IMR-90 (cell line): ENCODE results near the gene KLHL29. TPM values are rescaled to one million over a fixed set of nuclear protein-coding genes. Genes with fewer than 3 reads are reported as not detected.

Source experiments
- ATAC-seq: fragments of 200-7000 bp; cut with Tn5 transposase; 2 replicates; pipeline ENCODE4 v1.9.1; 2020; ENCODE audit warnings: low read depth, mild to moderate bottlenecking, moderate library complexity
- BruUV-seq: library from RNA; stranded (reverse); fragments of 400-500 nt; replicated peaks from 2 replicates; lab custom pipeline; 2021; lab: Mats Ljungman, UMichigan
- CTCF ChIA-PET: fragments of 300-600 bp; formaldehyde crosslinking; extraction: SDS; loops from one replicate; lab custom pipeline; 2021; ENCODE audit warnings: antibody characterized with exemption; lab: Yijun Ruan, JAX
- POLR2A ChIA-PET: fragments of 300-600 bp; sonication (Branson Sonifier 250); formaldehyde crosslinking; loops from one replicate; lab custom pipeline; 2022; ENCODE audit warnings: antibody characterized with exemption; ENCODE audit not compliant: unreplicated experiment; lab: Charles Lee
- DNase-seq: peaks from one replicate; pipeline ENCODE4 v3.0.0; 2013
- H2AFZ ChIP-seq: replicated peaks from 2 replicates; pipeline ENCODE3; 2013; ENCODE audit warnings: low read length, mild to moderate bottlenecking; ENCODE audit not compliant: poor library complexity
- H2AK5ac ChIP-seq: 2 replicates; pipeline ENCODE4 v1.6.1; 2013; ENCODE audit warnings: low read depth, low read length, inconsistent platforms
- H2AK9ac ChIP-seq: replicated peaks from 2 replicates; pipeline ENCODE3; 2013; ENCODE audit warnings: mild to moderate bottlenecking, low read depth, low read length, moderate library complexity; ENCODE audit not compliant: poor library complexity
- H2BK120ac ChIP-seq: 2 replicates; pipeline ENCODE4 v1.6.1; 2013; ENCODE audit warnings: low read depth, low read length, inconsistent platforms
- H2BK15ac ChIP-seq: 3 replicates; pipeline ENCODE4 v1.6.1; 2013; ENCODE audit warnings: low read depth, low read length, inconsistent platforms
- H2BK20ac ChIP-seq: 2 replicates; pipeline ENCODE4 v1.6.1; 2013; ENCODE audit warnings: low read depth, mild to moderate bottlenecking, inconsistent platforms, low read length, moderate library complexity
- H2BK5ac ChIP-seq: 2 replicates; pipeline ENCODE4 v1.6.1; 2013; ENCODE audit warnings: mild to moderate bottlenecking, low read depth, low read length, inconsistent platforms; ENCODE audit not compliant: poor library complexity, severe bottlenecking
- H3K14ac ChIP-seq: replicated peaks from 2 replicates; pipeline ENCODE4 v1.6.1; 2013; ENCODE audit warnings: low read depth, low read length, inconsistent platforms
- H3K18ac ChIP-seq: 2 replicates; pipeline ENCODE4 v1.6.1; 2013; ENCODE audit warnings: low read depth, low read length, control low read depth
- H3K23ac ChIP-seq: 2 replicates; pipeline ENCODE4 v1.6.1; 2013; ENCODE audit warnings: low read depth, low read length, inconsistent platforms
- H3K27ac ChIP-seq: 2 replicates; pipeline ENCODE4 v1.5.1; 2013; ENCODE audit warnings: mild to moderate bottlenecking, control low read depth, low read length; ENCODE audit not compliant: insufficient read depth
- H3K27me3 ChIP-seq: 2 replicates; pipeline ENCODE4 v1.6.1; 2013; ENCODE audit warnings: low read length; ENCODE audit not compliant: control insufficient read depth, insufficient read depth
- H3K36me3 ChIP-seq: 2 replicates; pipeline ENCODE4 v1.6.1; 2013; ENCODE audit warnings: low read length, mixed read lengths; ENCODE audit not compliant: control insufficient read depth, insufficient read depth
- H3K4ac ChIP-seq: 2 replicates; pipeline ENCODE4 v1.6.1; 2013; ENCODE audit warnings: low read depth, low read length, inconsistent platforms
- H3K4me1 ChIP-seq: 2 replicates; pipeline ENCODE4 v1.6.1; 2013; ENCODE audit warnings: low read length, mixed read lengths; ENCODE audit not compliant: control insufficient read depth, insufficient read depth
- H3K4me2 ChIP-seq: 2 replicates; pipeline ENCODE4 v1.6.1; 2013; ENCODE audit warnings: low read depth, mild to moderate bottlenecking, control low read depth, low read length, moderate library complexity
- H3K4me3 ChIP-seq: 2 replicates; pipeline ENCODE4 v1.5.1; 2013; ENCODE audit warnings: low read depth, mild to moderate bottlenecking, control low read depth, low read length, moderate library complexity; ENCODE audit not compliant: insufficient read depth
- H3K56ac ChIP-seq: 2 replicates; pipeline ENCODE4 v1.6.1; 2013; ENCODE audit warnings: low read length, inconsistent platforms; ENCODE audit not compliant: insufficient read depth; ENCODE audit errors: extremely low read depth
- H3K79me1 ChIP-seq, 2 experiments: 2 replicates each; pipeline ENCODE4 v1.6.1; 2013; ENCODE audit warnings: low read length in 2 of 2, inconsistent platforms in 1 of 2, low read depth in 1 of 2
- H3K9ac ChIP-seq: 2 replicates; pipeline ENCODE4 v1.6.1; 2013; ENCODE audit warnings: low read depth, low read length, control low read depth
- H3K9me1 ChIP-seq: 2 replicates; pipeline ENCODE4 v1.6.1; 2013; ENCODE audit warnings: low read length, inconsistent platforms; ENCODE audit not compliant: insufficient read depth
- H3K9me3 ChIP-seq: 2 replicates; pipeline ENCODE4 v1.6.1; 2013; ENCODE audit warnings: low read length; ENCODE audit not compliant: control insufficient read depth, insufficient read depth
- H4K20me1 ChIP-seq: 2 replicates; pipeline ENCODE4 v1.6.1; 2013; ENCODE audit warnings: low read length, inconsistent platforms; ENCODE audit not compliant: insufficient read depth
- H4K5ac ChIP-seq: 2 replicates; pipeline ENCODE4 v1.6.1; 2013; ENCODE audit warnings: mild to moderate bottlenecking, low read depth, low read length, control low read depth
- H4K8ac ChIP-seq, 2 experiments: 2 replicates each; pipeline ENCODE4 v1.6.1; 2013; ENCODE audit warnings: low read depth in 2 of 2, low read length in 2 of 2, control low read depth in 1 of 2, inconsistent platforms in 1 of 2
- H4K91ac ChIP-seq: 2 replicates; pipeline ENCODE4 v1.6.1; 2013; ENCODE audit warnings: low read depth, low read length, inconsistent platforms; ENCODE audit not compliant: insufficient read depth
- BHLHE40 ChIP-seq: fragments of 150-350 bp; IDR thresholded peaks from 2 replicates; pipeline ENCODE4 v1.6.1; 2016; ENCODE audit warnings: mild to moderate bottlenecking, low read depth, low read length
- CHD1 ChIP-seq: IDR thresholded peaks from 2 replicates; pipeline ENCODE4 v1.6.1; 2012; ENCODE audit warnings: low read depth, low read length, improper control_type of control experiment
- FOS ChIP-seq: fragments of 150-350 bp; IDR thresholded peaks from 2 replicates; pipeline ENCODE4 v1.6.1; 2016; ENCODE audit warnings: low read depth, low read length
- MAFK ChIP-seq: IDR thresholded peaks from 2 replicates; pipeline ENCODE4 v1.6.1; 2012; ENCODE audit warnings: low read depth, low read length, improper control_type of control experiment
- POLR2A ChIP-seq: IDR thresholded peaks from 2 replicates; pipeline ENCODE4 v1.6.1; 2012; ENCODE audit warnings: mild to moderate bottlenecking, low read depth, low read length
- RAD21 ChIP-seq: IDR thresholded peaks from 2 replicates; pipeline ENCODE4 v1.6.1; 2012; ENCODE audit warnings: low read length, improper control_type of control experiment
- RCOR1 ChIP-seq: IDR thresholded peaks from 2 replicates; pipeline ENCODE4 v1.6.1; 2012; ENCODE audit warnings: mild to moderate bottlenecking, low read length, improper control_type of control experiment; ENCODE audit not compliant: insufficient replicate concordance
- RFX5 ChIP-seq: IDR thresholded peaks from 2 replicates; pipeline ENCODE4 v1.8.0; 2012; ENCODE audit warnings: low read depth, mild to moderate bottlenecking, low read length, moderate library complexity
- SMC3 ChIP-seq: fragments of 150-350 bp; IDR thresholded peaks from 2 replicates; pipeline ENCODE4 v1.6.1; 2016; ENCODE audit warnings: low read depth, mild to moderate bottlenecking, antibody characterized with exemption, low read length, moderate library complexity
- WGBS, 2 experiments: methylation state at CpG; one replicate each; pipeline versions ENCODE4 v1.1.5 to v1.1.7; 2013; ENCODE audit warnings: missing lambda C conversion rate in 2 of 2; ENCODE audit not compliant: insufficient read length in 1 of 2; ENCODE audit errors: extremely low coverage in 2 of 2; 5-methylcytosine and 5-hydroxymethylcytosine counted together
- dilution Hi-C: fragments of 300-500 bp; cut with HindIII; formaldehyde crosslinking; loops from one replicate; pipeline ENCODE4 v1.14.3; 2018; ENCODE audit warnings: low sequenced_read_pairs; ENCODE audit not compliant: unreplicated experiment
- in situ Hi-C: fragments of 300-500 bp; cut with MboI; formaldehyde crosslinking; loops from 3 replicates; pipeline ENCODE4 v1.14.3; 2019; ENCODE audit warnings: low sequenced_read_pairs, inconsistent platforms, mixed read lengths
- intact Hi-C: fragments of 100-400 bp; cut with micrococcal nuclease; formaldehyde crosslinking; loops from 2 replicates; pipeline ENCODE4 v1.10.0; 2022
- polyA plus RNA-seq, 3 experiments: library from polyadenylated mRNA; depleted of rRNA; stranded (reverse); fragments of >200 nt; gene quantifications; 2 replicates each; pipeline ENCODE4 v1.2.3, GENCODE V29; 2012; ENCODE audit warnings: low replicate concordance in 1 of 3
- total RNA-seq: library from RNA; depleted of rRNA; stranded (reverse); fragments of >200 nt; gene quantifications from 2 replicates; pipeline ENCODE4 v1.2.3, GENCODE V29; 2012
- TF ChIP-seq, protein P1 (sequence below): fragments of 150-350 bp; IDR thresholded peaks from 2 replicates; pipeline ENCODE4 v1.6.1; 2016; ENCODE audit warnings: low read depth, mild to moderate bottlenecking, low read length, moderate library complexity, borderline replicate concordance
- TF ChIP-seq, protein P2 (sequence below): fragments of 150-350 bp; IDR thresholded peaks from 2 replicates; pipeline ENCODE4 v1.6.1; 2017; ENCODE audit warnings: mild to moderate bottlenecking, antibody characterized with exemption, low read length, low read depth
- TF ChIP-seq, protein P3 (sequence below): conservative IDR thresholded peaks from 2 replicates; pipeline ENCODE4 v1.5.1; 2012; ENCODE audit warnings: mild to moderate bottlenecking, low read depth, low read length, improper control_type of control experiment

The KLHL29 gene
- total and polyA plus RNA-seq, 2 of the 4 experiments (the other 2 are of a cell fraction): 2.0 to 8.0 TPM

DNA sequence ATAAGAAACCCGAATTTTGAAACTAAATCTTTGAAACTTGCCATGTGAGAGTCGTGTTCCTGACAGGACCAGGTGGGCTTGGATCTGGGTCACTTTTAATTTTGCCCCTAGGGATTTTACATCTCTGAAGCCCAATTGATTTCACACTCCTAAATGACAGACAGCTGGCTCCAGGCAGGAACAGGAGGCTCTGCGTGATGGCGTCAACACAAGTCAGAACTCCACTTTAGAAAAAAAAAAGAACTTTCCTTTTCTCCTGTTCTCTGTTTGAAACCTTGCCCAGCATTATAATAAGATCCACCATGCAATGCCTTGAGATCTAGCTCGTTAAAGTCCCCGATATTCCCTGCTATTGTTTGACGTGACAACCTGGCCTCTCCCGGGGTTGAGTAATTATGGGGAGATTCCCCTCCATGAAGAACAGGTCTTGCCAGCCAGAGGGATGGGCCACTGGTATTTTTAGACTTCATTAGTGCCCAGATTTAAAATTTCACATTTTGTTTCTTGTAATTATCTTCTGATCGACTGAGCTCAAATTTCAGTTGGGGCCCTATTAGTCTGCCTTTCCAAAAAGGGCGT is 260.3 kb downstream of the KLHL29 start:
- Histone ChIP-seq H3K9ac (no peak overlapping the region), H3K14ac (no peak overlapping the region), H3K27me3 (no peaks in the 10 kb centered on the region), H3K79me1 (no peaks in the 10 kb centered on the region), H4K91ac (no peak overlapping the region), H3K18ac (no peak overlapping the region), H4K8ac (no peak overlapping the region), H2BK5ac (no peak overlapping the region), H2BK15ac (no peak overlapping the region), H3K4me2 (no peak overlapping the region), H4K5ac (no peak overlapping the region), H2AK9ac (no peak overlapping the region), H3K4ac (no peak overlapping the region), H3K4me1 (peaks cover 5% of the 10 kb centered on the region), H3K27ac (no peak overlapping the region), H2AK5ac (no peak overlapping the region), H3K36me3 (peaks cover 23% of the 10 kb centered on the region), H2BK20ac (no peak overlapping the region), H2AFZ (no peak overlapping the region), H4K20me1 (no peaks in the 10 kb centered on the region; the same call in 1 of the 2 replicates), H3K4me3 (no peak overlapping the region), H2BK120ac (no peak overlapping the region), H3K23ac (no peak overlapping the region), H3K9me1 (peaks cover 2% of the 10 kb centered on the region; the same call in 1 of the 2 replicates), H3K56ac (no peak overlapping the region), H3K9me3 (peaks cover 9% of the 10 kb centered on the region)
- no TSS peak for BruUV-seq
- dilution Hi-C loops (no loop called here), intact Hi-C loops (no loop called here), in situ Hi-C loops (no loop called here)
- ChIA-PET CTCF (interaction anchor here (0.7 to 0.9 kb wide), 2 partner anchors 9 to 116 kb away, joined by 3 read pairs; no protein-coding TSS in a partner anchor), POLR2A (no interaction called here)
- TF ChIP-seq SMC3 (no peak), CHD1 (no peak), MAFK (no peak), RCOR1 (no peak), FOS (no peak), RAD21 (no peak), RFX5 (no peak), BHLHE40 (no peak), POLR2A (no peak)
- TF ChIP-seq, protein P1, sequence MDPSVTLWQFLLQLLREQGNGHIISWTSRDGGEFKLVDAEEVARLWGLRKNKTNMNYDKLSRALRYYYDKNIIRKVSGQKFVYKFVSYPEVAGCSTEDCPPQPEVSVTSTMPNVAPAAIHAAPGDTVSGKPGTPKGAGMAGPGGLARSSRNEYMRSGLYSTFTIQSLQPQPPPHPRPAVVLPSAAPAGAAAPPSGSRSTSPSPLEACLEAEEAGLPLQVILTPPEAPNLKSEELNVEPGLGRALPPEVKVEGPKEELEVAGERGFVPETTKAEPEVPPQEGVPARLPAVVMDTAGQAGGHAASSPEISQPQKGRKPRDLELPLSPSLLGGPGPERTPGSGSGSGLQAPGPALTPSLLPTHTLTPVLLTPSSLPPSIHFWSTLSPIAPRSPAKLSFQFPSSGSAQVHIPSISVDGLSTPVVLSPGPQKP: no peak
- TF ChIP-seq, protein P2, sequence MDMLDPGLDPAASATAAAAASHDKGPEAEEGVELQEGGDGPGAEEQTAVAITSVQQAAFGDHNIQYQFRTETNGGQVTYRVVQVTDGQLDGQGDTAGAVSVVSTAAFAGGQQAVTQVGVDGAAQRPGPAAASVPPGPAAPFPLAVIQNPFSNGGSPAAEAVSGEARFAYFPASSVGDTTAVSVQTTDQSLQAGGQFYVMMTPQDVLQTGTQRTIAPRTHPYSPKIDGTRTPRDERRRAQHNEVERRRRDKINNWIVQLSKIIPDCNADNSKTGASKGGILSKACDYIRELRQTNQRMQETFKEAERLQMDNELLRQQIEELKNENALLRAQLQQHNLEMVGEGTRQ: no peak
- TF ChIP-seq, protein P3, sequence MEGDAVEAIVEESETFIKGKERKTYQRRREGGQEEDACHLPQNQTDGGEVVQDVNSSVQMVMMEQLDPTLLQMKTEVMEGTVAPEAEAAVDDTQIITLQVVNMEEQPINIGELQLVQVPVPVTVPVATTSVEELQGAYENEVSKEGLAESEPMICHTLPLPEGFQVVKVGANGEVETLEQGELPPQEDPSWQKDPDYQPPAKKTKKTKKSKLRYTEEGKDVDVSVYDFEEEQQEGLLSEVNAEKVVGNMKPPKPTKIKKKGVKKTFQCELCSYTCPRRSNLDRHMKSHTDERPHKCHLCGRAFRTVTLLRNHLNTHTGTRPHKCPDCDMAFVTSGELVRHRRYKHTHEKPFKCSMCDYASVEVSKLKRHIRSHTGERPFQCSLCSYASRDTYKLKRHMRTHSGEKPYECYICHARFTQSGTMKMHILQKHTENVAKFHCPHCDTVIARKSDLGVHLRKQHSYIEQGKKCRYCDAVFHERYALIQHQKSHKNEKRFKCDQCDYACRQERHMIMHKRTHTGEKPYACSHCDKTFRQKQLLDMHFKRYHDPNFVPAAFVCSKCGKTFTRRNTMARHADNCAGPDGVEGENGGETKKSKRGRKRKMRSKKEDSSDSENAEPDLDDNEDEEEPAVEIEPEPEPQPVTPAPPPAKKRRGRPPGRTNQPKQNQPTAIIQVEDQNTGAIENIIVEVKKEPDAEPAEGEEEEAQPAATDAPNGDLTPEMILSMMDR: no peak
- DNase-seq: no peak
- 50% methylated on average over 1 of the region's 10 CpGs; no CpG with 5 or more reads in 1 of the 2 experiments for WGBS, 2 experiments
- ATAC-seq: no peak
